Fibroblast of skin of right biceps (primary cell): ENCODE measurements around the gene RPGR.

Experiments used
- DNase-seq: peaks from one replicate; pipeline ENCODE4 v3.0.0-alpha.2; 2013

RPGR gene

DNA sequence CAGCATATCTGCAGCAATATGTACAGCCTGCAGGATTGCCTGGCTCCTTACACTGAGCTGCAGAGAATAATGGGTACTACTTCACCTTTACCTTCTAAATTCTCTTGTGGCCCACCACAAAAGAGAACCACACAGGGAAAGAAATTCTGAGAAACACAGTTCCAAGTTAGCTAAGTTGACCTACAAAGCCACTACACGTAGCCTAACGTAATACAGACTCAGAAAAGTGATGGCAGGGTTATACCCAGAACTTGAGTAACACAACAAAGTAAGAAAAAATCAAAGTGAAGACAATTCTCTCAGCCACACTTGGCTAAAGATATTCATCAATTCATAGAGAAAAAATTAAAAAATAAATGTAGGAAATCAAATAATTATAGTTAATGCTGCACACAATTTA lies 80.3 kb downstream of the RPGR start:
- no peak for DNase-seq

DNA sequence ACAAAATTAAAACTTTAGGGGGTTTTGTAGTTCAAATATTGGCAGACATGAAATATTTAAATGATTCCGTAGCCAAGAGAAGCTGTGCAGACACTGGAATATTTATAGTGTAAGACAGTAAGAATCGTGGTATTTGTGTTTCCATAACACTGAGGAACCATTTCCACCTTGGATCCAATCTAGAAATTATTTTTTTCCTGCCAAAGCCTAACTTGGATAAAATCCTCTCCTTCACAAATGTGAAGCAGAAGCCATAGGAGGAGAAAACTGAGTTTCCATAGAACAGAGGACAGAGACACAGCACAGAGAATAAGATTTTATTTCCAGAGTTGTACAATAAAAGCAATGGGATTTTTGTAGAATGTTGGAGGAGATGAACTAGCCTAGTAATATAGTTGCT lies 86.8 kb downstream of the RPGR start:
- DNase-seq = no peak

DNA sequence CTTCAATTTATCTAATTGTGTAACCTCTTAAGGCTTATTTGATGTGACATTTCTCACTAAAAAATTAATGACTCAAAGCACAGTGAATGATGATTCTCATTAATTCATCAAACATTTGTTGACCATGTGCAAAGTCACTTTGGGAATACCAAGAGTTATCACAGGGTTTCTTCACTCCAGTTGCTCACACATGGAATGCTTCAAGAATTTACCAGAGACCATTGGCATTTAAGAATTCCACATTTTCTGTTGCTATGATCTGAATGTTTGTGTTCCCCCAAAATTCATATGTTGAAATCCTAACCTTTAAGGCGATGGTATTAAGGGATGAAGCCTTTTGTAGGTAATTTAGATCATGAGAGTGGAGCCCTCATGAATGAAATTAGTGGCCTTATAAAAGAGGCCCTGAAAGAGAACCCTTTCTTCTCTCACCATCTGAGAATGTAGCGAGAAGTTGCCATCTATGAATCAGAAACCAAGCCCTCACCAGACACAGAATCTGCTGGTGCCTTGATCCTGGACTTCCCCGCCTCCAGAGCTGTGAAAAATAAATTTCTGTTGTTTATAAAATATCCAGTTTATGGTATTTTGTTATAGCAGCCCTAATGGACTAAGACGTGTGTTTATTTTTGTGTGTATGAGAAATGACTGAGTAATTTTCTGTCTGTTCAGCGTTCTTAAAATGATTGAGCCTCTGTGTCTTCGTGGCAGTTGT lies 90.3 kb downstream of the RPGR start:
- DNase-seq = peak; percentile 59

DNA sequence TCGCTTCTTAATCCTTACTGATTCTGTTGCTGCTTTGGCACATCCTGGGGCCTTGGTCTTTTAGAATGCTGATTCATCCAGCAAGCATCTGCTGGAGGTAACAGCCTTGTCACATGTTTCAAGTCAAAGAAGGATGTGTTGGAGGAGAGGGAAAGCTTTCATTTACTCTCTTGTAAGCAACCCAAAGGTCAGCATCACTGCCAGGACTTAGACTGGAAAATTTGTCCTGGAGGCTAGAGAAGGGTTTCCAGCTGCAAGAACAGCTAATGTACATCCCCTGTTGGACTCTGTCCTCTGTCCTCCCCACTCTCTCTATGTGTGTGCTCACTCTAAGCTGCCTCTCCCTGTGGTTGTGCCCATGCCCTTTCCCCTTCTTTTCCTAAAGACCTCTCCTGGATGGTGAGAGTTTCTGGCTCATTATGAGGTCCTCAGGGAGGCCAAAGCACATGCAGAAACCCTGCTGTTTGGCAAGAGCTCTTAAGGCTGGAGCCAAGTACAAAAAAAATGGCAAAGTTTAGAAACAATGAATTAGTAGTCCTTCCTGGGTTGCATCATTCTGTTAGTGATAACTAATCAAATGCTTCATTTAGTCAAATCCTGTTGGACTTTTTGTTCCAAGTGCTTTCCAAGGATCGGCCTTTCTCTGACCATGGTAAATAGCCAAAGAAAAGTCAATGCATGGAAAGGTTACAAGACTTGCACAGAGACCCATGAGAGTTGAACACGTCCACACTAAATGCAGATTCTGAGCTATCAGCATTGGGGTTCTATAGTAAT lies 93.2 kb downstream of the RPGR start:
- DNase-seq = peak; percentile 84

DNA sequence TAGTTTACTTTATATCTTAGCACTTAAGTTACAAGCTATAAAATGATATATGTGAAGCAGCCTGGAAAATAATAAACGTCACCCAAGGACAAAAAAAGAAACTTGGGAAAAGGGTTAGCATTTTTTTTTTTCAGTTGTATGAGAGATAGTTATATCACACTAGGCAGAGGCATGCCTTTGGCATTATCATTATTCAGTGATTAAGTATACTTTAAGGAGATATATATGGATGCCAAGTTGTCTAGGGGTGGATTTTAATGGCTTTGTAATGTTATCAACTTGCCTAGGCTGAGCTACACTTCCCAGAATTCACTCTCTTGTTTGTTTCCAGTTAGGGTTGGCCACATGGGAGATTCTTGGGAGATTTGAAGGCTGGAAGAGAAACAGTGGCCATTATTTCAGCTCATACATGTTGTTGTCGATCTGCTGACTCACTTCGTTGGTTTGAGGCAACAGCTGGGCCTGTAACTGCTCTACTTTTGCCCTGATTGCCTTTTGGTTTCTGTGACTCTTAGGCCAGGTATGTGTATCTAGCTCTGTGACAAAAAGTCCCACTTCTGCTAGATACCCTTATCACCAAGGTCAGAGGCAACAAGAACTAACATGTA lies 95.1 kb downstream of the RPGR start:
- peak; percentile 70 for DNase-seq

DNA sequence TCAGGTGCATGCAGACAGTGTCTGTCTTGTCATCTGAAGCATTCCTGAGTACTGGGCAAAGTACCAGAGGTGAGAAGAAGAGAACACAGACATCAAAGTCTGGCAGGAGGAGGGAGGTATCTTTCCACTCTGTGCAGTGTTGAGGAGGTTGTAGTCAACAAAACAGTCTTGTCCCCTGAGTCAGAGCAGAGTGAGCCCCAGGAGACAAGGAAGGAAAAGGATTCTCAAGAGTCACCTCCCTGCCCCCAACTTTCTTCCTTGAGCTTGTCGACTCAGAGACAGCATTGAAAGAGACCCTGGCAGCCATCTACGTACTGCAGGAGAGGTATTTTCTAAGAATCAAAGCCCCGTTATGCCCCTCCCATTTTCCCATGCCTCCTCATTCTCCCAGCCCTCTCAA lies 102.2 kb downstream of the RPGR start:
- DNase-seq = peak; percentile 82

DNA sequence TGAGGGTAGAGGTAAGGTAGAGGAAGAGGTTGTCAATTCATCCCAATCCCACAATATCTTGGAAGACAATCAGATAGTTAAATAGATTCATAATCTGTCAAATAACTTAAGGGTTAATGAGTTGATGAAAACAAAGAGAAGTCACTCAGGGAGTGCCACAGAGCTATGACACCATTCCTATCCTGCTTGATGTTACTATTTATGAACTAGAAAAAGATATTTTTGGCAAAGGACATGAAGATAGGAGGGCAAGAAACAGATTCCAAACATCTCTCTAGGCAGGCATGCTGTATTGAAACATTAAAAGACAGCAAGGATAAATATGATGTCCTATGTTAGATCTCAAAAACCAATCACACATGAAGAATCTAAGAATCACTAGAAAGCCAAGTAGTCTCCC lies 103.1 kb downstream of the RPGR start:
- no peak for DNase-seq

DNA sequence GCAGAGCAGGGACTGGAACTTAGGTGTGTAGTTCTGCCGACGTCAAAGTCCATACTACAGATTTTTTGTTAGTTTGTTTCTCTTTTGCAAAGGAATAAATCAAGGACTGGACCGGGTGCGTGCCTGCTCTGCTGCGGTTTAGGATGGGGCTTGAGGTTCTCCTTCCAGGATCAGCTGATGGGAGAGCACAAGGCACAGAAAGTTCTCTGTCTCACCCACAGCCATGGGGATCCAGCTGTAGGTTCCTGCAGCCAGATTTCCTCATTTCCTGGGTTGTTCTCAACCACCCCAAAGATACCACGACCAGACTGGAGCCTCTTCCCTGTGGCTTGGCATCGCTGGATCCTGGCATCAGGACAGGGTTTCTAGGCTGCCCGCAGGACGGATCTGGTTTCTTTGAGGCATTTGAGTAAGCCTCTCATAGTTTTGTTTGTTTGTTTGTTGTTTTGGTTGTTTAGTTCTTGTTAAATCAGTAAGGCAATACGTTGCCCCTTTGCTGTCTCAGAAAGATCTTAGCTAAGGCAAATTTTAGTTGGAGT lies 105.8 kb downstream of the RPGR start:
- DNase-seq = no peak

DNA sequence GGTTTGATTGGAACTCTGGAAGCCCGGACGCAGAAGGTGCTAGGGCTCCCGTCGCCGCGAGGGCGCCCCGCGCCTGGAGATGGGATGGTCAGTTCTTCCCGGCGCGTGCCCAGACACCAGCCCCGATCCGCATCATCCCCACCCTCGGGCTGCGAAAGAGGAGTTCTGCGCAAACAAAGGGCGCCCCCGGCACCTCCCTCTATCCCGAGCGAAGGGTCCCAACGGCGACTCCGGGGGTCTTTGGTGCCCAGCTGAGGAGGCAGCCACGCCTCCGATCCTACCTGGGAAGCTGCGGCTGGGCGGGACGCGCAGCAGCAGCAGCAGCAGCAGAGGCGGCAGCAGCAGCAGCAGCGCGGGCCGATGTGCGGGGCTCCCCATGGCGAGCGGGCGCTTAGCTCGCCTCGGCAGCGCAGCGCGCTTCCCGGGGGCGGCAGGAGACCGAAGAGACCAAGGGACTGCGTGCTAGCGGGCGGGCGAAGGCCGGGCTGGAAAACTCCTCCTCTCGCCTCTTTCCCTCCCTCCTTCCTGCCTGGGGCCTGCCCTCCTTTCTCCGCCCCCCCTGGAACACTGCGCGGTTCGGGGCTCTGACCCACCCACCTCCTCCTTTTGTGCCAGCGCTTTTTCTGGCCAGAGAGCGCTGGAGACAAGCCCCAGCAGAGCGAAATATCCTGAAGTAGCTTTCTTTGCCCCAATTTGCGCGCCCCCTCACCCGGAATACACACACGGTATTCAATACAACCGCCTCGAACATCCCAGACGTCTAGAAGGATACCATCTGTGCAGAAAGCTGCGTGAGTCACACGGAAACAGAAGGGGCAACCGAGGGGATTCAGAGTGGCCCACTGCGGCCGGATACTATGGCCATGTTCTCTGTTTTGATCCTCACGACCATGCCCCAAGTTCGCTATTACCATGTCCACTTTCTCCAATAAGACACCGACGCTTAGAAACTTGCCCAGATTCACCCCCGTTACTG lies 106.6 kb downstream of the RPGR start, which contains the start of gene SRPX:
Gene SRPX (minus strand): TSS at position 457 of the 976 bp plus-strand sequence. CDS start 79 bp downstream, at position 378.
- peak; percentile 54 for DNase-seq

DNA sequence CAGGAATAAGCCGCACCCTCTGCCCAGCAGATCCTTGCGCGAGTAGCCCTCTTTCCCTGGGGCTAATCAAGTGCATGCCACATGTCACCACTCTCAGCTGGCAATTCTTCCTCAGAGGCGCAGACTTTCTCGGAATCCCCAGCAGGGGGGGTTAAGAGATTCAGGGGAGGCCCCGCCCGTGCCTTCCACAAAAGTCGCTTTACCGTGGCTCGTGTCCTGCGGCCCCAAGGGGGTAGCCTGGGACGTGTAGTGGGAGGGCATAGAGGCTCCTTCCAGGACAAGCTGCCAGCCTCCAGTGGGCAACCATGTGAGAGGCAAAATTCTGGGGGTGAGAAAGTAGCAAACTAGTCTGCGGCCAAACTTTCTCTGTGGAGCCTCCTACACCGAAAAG lies 107.3 kb downstream of the RPGR start:
- DNase-seq = peak; percentile 74
